H1 (cell line): Measurements from ENCODE around the gene MT1F. TPM values are rescaled to one million over a fixed set of nuclear protein-coding genes. Genes with fewer than 3 reads are reported as not detected.
"Not testable (repeated sequence)": the region's sequence is repeated elsewhere in the genome, so short reads cannot be mapped to it uniquely, and the experiment has no call there.

Experiments used
- CTCF ChIA-PET: fragments of 300-600 bp; sonication (Branson Sonifier 250); formaldehyde crosslinking; loops from one replicate; lab custom pipeline; 2021; ENCODE audit not compliant: partially characterized antibody; lab: Charles Lee
- POLR2A ChIA-PET: fragments of 300-600 bp; sonication (Branson Sonifier 250); formaldehyde crosslinking; loops from one replicate; lab custom pipeline; 2021; ENCODE audit warnings: inconsistent platforms; ENCODE audit not compliant: partially characterized antibody; lab: Charles Lee
- DNase-seq, 2 experiments: peaks; one replicate each; pipeline versions ENCODE4 v3.0.0 to v3.0.0-alpha.2; 2010 to 2022; ENCODE audit warnings: low spot score in 2 of 2, low read depth in 1 of 2, mixed read lengths in 1 of 2
- FAIRE-seq: peaks from 2 replicates; lab custom pipeline; 2011; peaks lifted over from hg19 to GRCh38; lab: Jason Lieb, UNC
- H2AFZ ChIP-seq: 2 replicates; pipeline ENCODE4 v1.8.1; 2012; ENCODE audit warnings: low read length, inconsistent platforms
- H2AK5ac ChIP-seq: 2 replicates; pipeline ENCODE4 v1.6.1; 2013; ENCODE audit warnings: low read depth, low read length
- H2BK120ac ChIP-seq: replicated peaks from 2 replicates; pipeline ENCODE3; 2013; ENCODE audit warnings: low read depth, low read length, inconsistent platforms
- H2BK12ac ChIP-seq: 2 replicates; pipeline ENCODE4 v1.6.1; 2013; ENCODE audit warnings: low read depth, low read length
- H2BK15ac ChIP-seq: 2 replicates; pipeline ENCODE4 v1.6.1; 2013; ENCODE audit warnings: low read length
- H2BK20ac ChIP-seq: 2 replicates; pipeline ENCODE4 v1.6.1; 2013; ENCODE audit warnings: low read length
- H2BK5ac ChIP-seq: 2 replicates; pipeline ENCODE4 v1.6.1; 2013; ENCODE audit warnings: low read depth, low read length
- H3K14ac ChIP-seq: 2 replicates; pipeline ENCODE4 v1.6.1; 2013; ENCODE audit warnings: inconsistent platforms; ENCODE audit not compliant: insufficient read length
- H3K18ac ChIP-seq: 2 replicates; pipeline ENCODE4 v1.6.1; 2013; ENCODE audit warnings: low read length; ENCODE audit errors: extremely low read depth
- H3K23ac ChIP-seq: 2 replicates; pipeline ENCODE4 v1.6.1; 2013; ENCODE audit warnings: inconsistent platforms; ENCODE audit not compliant: insufficient read length
- H3K23me2 ChIP-seq: 2 replicates; pipeline ENCODE4 v1.6.1; 2013; ENCODE audit warnings: low read depth, low read length
- H3K27ac ChIP-seq: 2 replicates; pipeline ENCODE4 v1.6.1; 2011; ENCODE audit warnings: low read depth, low read length, inconsistent platforms
- H3K27me3 ChIP-seq, 4 experiments: replicated peaks in 1 of 4; 1 replicate in 1 of 4; 2 replicates in 3 of 4; pipeline versions ENCODE4 v1.6.1 to v1.8.1; 2011 to 2013; ENCODE audit warnings: low read length in 3 of 4, mild to moderate bottlenecking in 3 of 4, inconsistent platforms in 2 of 4, mixed read lengths in 2 of 4, moderate library complexity in 1 of 4; ENCODE audit not compliant: control insufficient read depth in 3 of 4, insufficient read depth in 3 of 4; ENCODE audit errors: extremely low read depth in 1 of 4
- H3K36me3 ChIP-seq, 4 experiments: 2 replicates each; pipeline versions ENCODE4 v1.6.1 to v1.8.1; 2011 to 2013; ENCODE audit warnings: mild to moderate bottlenecking in 4 of 4, low read length in 3 of 4, moderate library complexity in 2 of 4, control low read depth in 1 of 4, inconsistent platforms in 1 of 4; ENCODE audit not compliant: insufficient read depth in 4 of 4, control insufficient read depth in 2 of 4
- H3K4ac ChIP-seq: replicated peaks from 2 replicates; pipeline ENCODE3; 2013; ENCODE audit warnings: low read length, low read depth, mixed read lengths, inconsistent platforms; ENCODE audit not compliant: insufficient read length
- H3K4me1 ChIP-seq, 4 experiments: replicated peaks in 1 of 4; 1 replicate in 1 of 4; 2 replicates in 3 of 4; pipeline versions ENCODE4 v1.6.1 to v1.8.1; 2011 to 2013; ENCODE audit warnings: low read length in 3 of 4, inconsistent platforms in 2 of 4, mixed read lengths in 1 of 4; ENCODE audit not compliant: insufficient read depth in 4 of 4, control insufficient read depth in 3 of 4
- H3K4me2 ChIP-seq, 2 experiments: 2 replicates each; pipeline versions ENCODE4 v1.6.1 to v1.8.1; 2011 to 2013; ENCODE audit warnings: low read depth in 2 of 2, low read length in 2 of 2, control low read depth in 1 of 2, inconsistent platforms in 1 of 2, mild to moderate bottlenecking in 1 of 2; ENCODE audit not compliant: insufficient read depth in 1 of 2
- H3K4me3 ChIP-seq, 4 experiments: fragments of 200-600, 300-600 bp in 1 of 4; sonication (generic), shearing (Covaris generic), sonication (Bioruptor Twin) in 1 of 4; 2 replicates each; pipeline versions ENCODE4 v1.5.1 to v1.8.1; 2011 to 2016; ENCODE audit warnings: low read length in 4 of 4, low read depth in 3 of 4, control low read depth in 2 of 4, inconsistent platforms in 2 of 4, mild to moderate bottlenecking in 2 of 4, mixed read lengths in 1 of 4, moderate library complexity in 1 of 4; ENCODE audit not compliant: insufficient read depth in 2 of 4; ENCODE audit errors: extremely low read depth in 1 of 4
- H3K56ac ChIP-seq: replicated peaks from 2 replicates; pipeline ENCODE3; 2013; ENCODE audit warnings: low read depth, mild to moderate bottlenecking, mixed read lengths, low read length, inconsistent platforms; ENCODE audit not compliant: insufficient read length
- H3K79me1 ChIP-seq: 2 replicates; pipeline ENCODE4 v1.6.1; 2013; ENCODE audit warnings: low read depth, low read length, control low read depth
- H3K79me2 ChIP-seq, 2 experiments: 2 replicates each; pipeline versions ENCODE4 v1.6.1 to v1.8.1; 2012 to 2013; ENCODE audit warnings: low read length in 2 of 2, mild to moderate bottlenecking in 2 of 2, inconsistent platforms in 1 of 2; ENCODE audit not compliant: insufficient read depth in 2 of 2, control insufficient read depth in 1 of 2
- H3K9ac ChIP-seq, 4 experiments: replicated peaks in 1 of 4; 1 replicate in 1 of 4; 2 replicates in 3 of 4; pipeline versions ENCODE4 v1.6.1 to v1.8.1; 2011 to 2013; ENCODE audit warnings: low read depth in 3 of 4, low read length in 3 of 4, control low read depth in 2 of 4, mild to moderate bottlenecking in 2 of 4, moderate library complexity in 2 of 4, inconsistent platforms in 1 of 4; ENCODE audit errors: extremely low read depth in 1 of 4
- H3K9me3 ChIP-seq, 2 experiments: 2 replicates each; pipeline versions ENCODE4 v1.6.1 to v1.8.1; 2012 to 2013; ENCODE audit warnings: mild to moderate bottlenecking in 2 of 2, moderate library complexity in 2 of 2, control low read depth in 1 of 2, inconsistent platforms in 1 of 2, low read depth in 1 of 2, low read length in 1 of 2, mixed read lengths in 1 of 2; ENCODE audit not compliant: insufficient read depth in 2 of 2
- H4K20me1 ChIP-seq, 2 experiments: replicated peaks in 1 of 2; 2 replicates each; pipeline versions ENCODE3 to v1.8.1; 2011 to 2013; ENCODE audit warnings: inconsistent platforms in 2 of 2, low read length in 2 of 2, mild to moderate bottlenecking in 1 of 2; ENCODE audit not compliant: insufficient read depth in 2 of 2, control insufficient read depth in 1 of 2
- H4K5ac ChIP-seq: 2 replicates; pipeline ENCODE4 v1.6.1; 2013; ENCODE audit warnings: low read length, low read depth, mixed read lengths, inconsistent platforms; ENCODE audit not compliant: insufficient read length
- H4K8ac ChIP-seq: 2 replicates; pipeline ENCODE4 v1.8.0; 2013; ENCODE audit warnings: mild to moderate bottlenecking, moderate library complexity, low read length, inconsistent platforms; ENCODE audit not compliant: insufficient read depth; ENCODE audit errors: extremely low read depth
- H4K91ac ChIP-seq: replicated peaks from 2 replicates; pipeline ENCODE3; 2013; ENCODE audit warnings: low read length, mixed read lengths, inconsistent platforms; ENCODE audit not compliant: insufficient read length
- WGBS, 2 experiments: shearing (Covaris generic) in 1 of 2; methylation state at CpG; one replicate each; pipeline versions ENCODE4 v1.1.6 to v1.1.7; 2013 to 2015; ENCODE audit warnings: low lambda C conversion rate in 2 of 2, mixed read lengths in 2 of 2, inconsistent platforms in 1 of 2, low coverage in 1 of 2, missing lambda C conversion rate in 1 of 2; ENCODE audit not compliant: insufficient replicate concordance in 2 of 2, insufficient coverage in 1 of 2, insufficient read length in 1 of 2; ENCODE audit errors: extremely low coverage in 1 of 2, missing lambda C conversion rate in 1 of 2; 5-methylcytosine and 5-hydroxymethylcytosine counted together
- polyA plus RNA-seq, 7 experiments: library from polyadenylated mRNA; depleted of rRNA in 3 of 7; stranded (reverse) in 5 of 7; unstranded in 2 of 7; fragments of >200 nt in 5 of 7; fragments of 200-250 nt in 2 of 7; gene quantifications; 1 replicate in 5 of 7; 2 replicates in 1 of 7; 4 replicates in 1 of 7; pipeline versions ENCODE4 v1.2.1 to v1.2.3, GENCODE V29; 2011 to 2013; ENCODE audit warnings: missing spikeins in 2 of 7, mixed read lengths in 2 of 7
- total RNA-seq: library from RNA; stranded (reverse); fragmentation: NEBNext Ultra II Directional; extraction: Animal tissue kit (Norgen Biotek cat#: 25700); gene quantifications from 2 replicates; pipeline ENCODE4 v1.2.1, GENCODE V29; 2021

MT1F gene
- total and polyA plus RNA-seq, 2 of the 8 experiments (the other 6 are each of a cell fraction or from before 2014, with no cell fraction given), result 5.9 to 20.8 TPM

DNA sequence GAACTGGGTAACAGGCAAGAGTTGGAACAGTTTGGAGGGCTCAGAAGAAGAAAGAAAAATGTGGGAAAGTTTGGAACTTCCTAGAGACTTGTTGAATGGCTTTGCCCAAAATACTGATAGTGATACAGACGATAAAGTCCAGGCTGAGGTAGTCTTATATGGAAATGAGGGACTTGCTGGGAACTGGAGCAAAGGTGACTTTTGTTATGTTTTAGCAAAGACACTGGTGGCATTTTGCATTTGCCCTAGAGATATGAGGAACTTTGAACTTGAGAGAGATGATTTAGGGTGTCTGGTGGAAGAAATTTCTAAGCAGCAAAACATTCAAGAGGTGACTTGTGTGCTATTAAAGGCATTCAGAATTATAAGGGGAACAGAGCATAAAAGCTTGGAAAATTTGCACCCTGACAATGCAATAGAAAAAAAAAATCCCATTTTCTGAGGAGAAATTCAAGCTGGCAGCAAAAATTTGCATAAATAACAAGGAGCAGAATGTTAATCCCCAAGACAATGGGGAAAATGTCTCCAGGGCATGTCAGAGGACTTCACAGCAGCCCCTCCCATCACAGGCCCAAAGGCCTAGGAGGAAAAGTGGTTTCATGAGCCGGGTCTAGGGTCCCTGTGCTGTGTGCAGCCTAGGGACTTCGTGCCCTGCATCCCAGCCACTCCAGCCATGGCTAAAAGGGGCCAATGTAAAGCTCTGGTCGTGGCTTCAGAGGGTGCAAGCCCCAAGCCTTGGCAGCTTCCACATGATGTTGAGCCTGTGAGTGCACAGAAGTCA lies 35.9 kb upstream of the MT1F start:
- Histone ChIP-seq H3K27me3 (peaks cover 60 to 89% (median 84%) of the 10 kb centered on the region in 4 experiments), H3K4me2 (peak overlapping the region in 1 of 2 experiments; percentile 10; a peak in 1 of 4 replicates), H3K4me1 (peaks cover 0 to 31% (median 22%) of the 10 kb centered on the region in 4 experiments; a peak in 6 of 7 replicates)
- not testable (repeated sequence) for H3K27ac ChIP-seq, H2BK20ac ChIP-seq, H4K8ac ChIP-seq, H3K18ac ChIP-seq, DNase-seq, H3K4ac ChIP-seq, H3K56ac ChIP-seq, H3K79me2 ChIP-seq, H3K9me3 ChIP-seq, H2BK12ac ChIP-seq, H3K9ac ChIP-seq, H3K14ac ChIP-seq, H4K5ac ChIP-seq, H4K91ac ChIP-seq, H2BK5ac ChIP-seq, H3K4me3 ChIP-seq, H2AFZ ChIP-seq, H4K20me1 ChIP-seq, FAIRE-seq, H3K23me2 ChIP-seq, H3K36me3 ChIP-seq, H3K79me1 ChIP-seq, H3K23ac ChIP-seq, H2BK120ac ChIP-seq, H2BK15ac ChIP-seq, H2AK5ac ChIP-seq
- ChIA-PET POLR2A (interaction anchor here (1.0 to 1.4 kb wide), 2 partner anchors 10 to 12 kb away, joined by 3 to 4 read pairs; partner anchors contain the start of gene MT1M), CTCF (interaction anchor here (1.8 kb wide), 1 partner anchor 21 kb away, joined by 9 read pairs; no protein-coding TSS in a partner anchor)
- WGBS, 2 experiments, result 46% methylated on average over 4 of the region's 4 CpGs; no CpG with 5 or more reads in 1 of the 2 experiments
